ENCODE data around the gene C1QB. TPM values are rescaled to one million over a fixed set of nuclear protein-coding genes. Genes with fewer than 3 reads are reported as not detected.
"Not testable (repeated sequence)": the region's sequence is repeated elsewhere in the genome, so short reads cannot be mapped to it uniquely, and the experiment has no call there.

C1QB gene
- total RNA-seq, 6 experiments from 2014 or later, result 69.8 to 330 (median 152) TPM

DNA sequence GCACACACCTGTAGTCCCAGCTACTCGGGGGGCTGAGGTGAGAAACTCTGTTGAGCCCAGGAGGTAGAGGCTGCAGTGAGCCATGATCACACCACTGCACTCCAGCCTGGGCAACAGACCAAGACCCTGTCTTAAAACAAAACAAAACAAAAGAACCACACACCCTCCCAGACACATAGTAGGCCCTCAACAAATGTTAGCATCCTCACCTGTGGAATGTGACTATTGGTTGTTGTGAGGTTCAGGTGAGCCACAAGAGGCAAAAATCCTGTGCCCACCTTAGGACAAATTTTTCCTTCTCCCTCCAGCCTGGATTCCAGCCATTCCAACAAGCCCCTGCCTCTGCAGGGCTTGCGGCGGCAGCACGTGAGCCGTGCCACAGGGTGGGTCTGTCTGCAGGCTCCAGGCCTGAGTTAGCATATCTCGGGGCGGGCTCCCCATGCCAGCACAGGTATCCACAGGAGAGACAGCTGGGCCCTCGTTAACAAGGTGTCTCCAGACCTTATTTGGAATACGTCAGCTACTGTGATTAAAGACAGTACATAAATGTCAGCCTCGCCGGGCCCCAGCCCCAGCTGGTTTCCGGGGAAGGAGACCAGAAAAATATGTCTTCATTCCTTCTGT, 17.4 kb downstream of the C1QB start:
- TF ChIP-seq POLR2A (IDR thresholded peaks at IDR 0.05), result no peak
- TF ChIP-seq, protein P1, sequence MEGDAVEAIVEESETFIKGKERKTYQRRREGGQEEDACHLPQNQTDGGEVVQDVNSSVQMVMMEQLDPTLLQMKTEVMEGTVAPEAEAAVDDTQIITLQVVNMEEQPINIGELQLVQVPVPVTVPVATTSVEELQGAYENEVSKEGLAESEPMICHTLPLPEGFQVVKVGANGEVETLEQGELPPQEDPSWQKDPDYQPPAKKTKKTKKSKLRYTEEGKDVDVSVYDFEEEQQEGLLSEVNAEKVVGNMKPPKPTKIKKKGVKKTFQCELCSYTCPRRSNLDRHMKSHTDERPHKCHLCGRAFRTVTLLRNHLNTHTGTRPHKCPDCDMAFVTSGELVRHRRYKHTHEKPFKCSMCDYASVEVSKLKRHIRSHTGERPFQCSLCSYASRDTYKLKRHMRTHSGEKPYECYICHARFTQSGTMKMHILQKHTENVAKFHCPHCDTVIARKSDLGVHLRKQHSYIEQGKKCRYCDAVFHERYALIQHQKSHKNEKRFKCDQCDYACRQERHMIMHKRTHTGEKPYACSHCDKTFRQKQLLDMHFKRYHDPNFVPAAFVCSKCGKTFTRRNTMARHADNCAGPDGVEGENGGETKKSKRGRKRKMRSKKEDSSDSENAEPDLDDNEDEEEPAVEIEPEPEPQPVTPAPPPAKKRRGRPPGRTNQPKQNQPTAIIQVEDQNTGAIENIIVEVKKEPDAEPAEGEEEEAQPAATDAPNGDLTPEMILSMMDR (IDR thresholded peaks at IDR 0.05), result no peak
- Histone ChIP-seq H3K4me1 (no peaks in the 10 kb centered on the region), H3K27ac (no peak overlapping the region), H3K36me3 (no peaks in the 10 kb centered on the region), H3K27me3 (no peaks in the 10 kb centered on the region), H3K4me3 (no peak overlapping the region), H3K9me3 (no peaks in the 10 kb centered on the region)
- ATAC-seq, result no peak
- 47% methylated on average over 5 of the region's 12 CpGs for whole genome bisulfite sequencing (ENCODE audit: insufficient coverage, low coverage, low lambda C conversion rate, missing lambda C conversion rate)
- intact Hi-C loops (cut with DNase I), result no loop called here
- no peak for DNase-seq

DNA sequence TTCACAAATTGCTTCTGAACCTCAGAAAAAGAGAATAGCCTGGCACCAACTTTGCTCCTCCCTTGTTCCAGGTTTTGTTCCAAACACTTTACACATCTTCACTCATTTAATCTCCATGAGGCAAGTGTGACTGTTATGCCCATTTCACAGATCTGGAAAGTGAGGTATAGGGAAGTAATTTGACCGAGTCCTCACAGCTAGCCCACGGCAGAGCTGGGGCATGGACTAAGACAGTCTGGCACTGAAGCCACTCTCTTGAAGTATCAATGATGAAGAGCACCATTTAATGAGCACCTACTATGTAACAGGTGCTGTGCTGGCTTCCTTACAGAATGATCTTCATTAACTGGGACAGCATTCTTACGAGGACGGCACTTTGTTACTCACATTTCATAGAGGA, 19.0 kb downstream of the C1QB start:
- no peaks in the 10 kb centered on the region for H3K36me3 ChIP-seq
- no peaks in the 10 kb centered on the region for H3K9me3 ChIP-seq
- TF ChIP-seq, protein P1 (IDR thresholded peaks at IDR 0.05), result no peak
- no peak for TF ChIP-seq POLR2A (IDR thresholded peaks at IDR 0.05)
- no peaks in the 10 kb centered on the region for H3K4me1 ChIP-seq
- WGBS (ENCODE audit: insufficient coverage, low coverage, low lambda C conversion rate, missing lambda C conversion rate), result 59% methylated on average over 4 of the region's 4 CpGs
- no peak for ATAC-seq
- no peak overlapping the region for H3K4me3 ChIP-seq
- H3K27me3 ChIP-seq, result no peaks in the 10 kb centered on the region
- H3K27ac ChIP-seq, result no peak overlapping the region
- DNase-seq, result no peak
- intact Hi-C loops (cut with DNase I), result no loop called here

DNA sequence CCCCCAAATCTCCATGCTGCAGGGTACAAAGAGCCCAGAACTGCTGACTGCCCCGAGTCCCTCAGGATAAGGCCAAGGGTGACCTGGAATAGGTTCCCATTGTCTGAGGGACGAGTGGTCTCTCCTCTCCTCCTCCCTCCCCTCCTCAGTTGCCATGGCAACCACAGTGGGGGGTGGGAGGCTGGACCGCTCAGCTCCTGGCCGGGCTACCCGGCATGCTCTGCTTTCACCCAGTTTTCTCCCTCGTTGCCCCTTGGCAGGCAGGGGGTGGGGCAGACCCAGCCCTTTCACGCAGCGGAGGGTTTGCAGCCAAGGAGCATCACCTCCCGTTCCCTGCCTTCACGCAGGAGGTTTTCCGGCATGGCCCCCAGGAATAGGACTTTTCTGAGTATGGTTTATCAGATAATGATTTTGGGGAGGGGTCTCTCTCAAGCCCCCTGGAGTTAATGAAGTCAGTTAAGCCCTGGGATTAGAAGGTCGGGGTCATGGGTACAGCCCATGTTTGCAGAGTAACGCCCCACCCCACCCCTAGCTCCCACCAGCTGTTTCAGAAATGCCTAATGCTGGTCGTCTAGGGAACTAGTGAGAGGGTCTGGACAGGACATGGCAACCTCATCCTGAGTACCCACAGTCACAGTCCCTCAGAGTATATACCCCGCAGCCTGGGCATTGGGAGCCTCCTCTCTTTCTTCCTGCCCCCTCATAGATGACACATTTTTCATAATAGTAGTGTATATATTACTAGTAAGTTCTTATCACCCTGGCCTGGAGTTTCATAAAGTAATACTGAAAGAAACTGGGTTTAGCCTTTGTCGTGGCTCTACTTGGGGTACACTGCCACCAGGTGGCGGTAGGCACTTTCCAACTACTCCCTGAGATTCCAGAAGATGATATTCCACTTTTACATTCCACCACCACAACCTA, 20.7 kb downstream of the C1QB start:
- Histone ChIP-seq H3K27ac (no peak overlapping the region), H3K27me3 (no peaks in the 10 kb centered on the region), H3K4me1 (no peaks in the 10 kb centered on the region), H3K36me3 (no peaks in the 10 kb centered on the region), H3K4me3 (no peak overlapping the region), H3K9me3 (no peaks in the 10 kb centered on the region)
- TF ChIP-seq, protein P1 (IDR thresholded peaks at IDR 0.05), result peak; percentile 64 to 82 (median 78)
- no peak for TF ChIP-seq POLR2A (IDR thresholded peaks at IDR 0.05)
- intact Hi-C loops (cut with DNase I), result no loop called here
- ATAC-seq, result peak; percentile 70 to 85 (median 78)
- WGBS (ENCODE audit: insufficient coverage, low coverage, low lambda C conversion rate, missing lambda C conversion rate), result 4% methylated on average over 6 of the region's 17 CpGs
- peak in 2 of 3 donors; percentile 49 to 58 for DNase-seq

DNA sequence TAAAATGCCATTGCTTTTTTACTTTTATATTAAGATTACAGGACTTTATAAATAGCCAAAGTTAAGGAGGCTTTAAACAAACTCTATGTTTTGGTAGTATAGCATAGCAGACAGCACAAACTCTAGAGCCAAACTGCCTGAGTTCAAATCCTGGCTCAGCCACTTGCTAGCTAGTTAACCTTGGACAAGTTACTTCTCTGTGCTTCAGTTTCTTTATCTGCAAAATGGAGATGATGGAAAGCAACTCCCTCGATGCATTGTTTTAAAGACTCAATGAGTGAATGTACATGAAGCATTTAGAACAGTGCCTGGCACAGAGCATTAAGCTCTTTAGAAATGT, 21.3 kb downstream of the C1QB start:
- no peaks in the 10 kb centered on the region for H3K36me3 ChIP-seq
- no peak overlapping the region for H3K4me3 ChIP-seq
- no peaks in the 10 kb centered on the region for H3K9me3 ChIP-seq
- intact Hi-C loops (cut with DNase I), result no loop called here
- DNase-seq (no peak), ATAC-seq (no peak)
- 9% methylated on average over 1 of the region's 1 CpG for WGBS (ENCODE audit: insufficient coverage, low coverage, low lambda C conversion rate, missing lambda C conversion rate)
- no peak overlapping the region for H3K27ac ChIP-seq
- no peaks in the 10 kb centered on the region for H3K4me1 ChIP-seq
- H3K27me3 ChIP-seq, result no peaks in the 10 kb centered on the region
- no peak for TF ChIP-seq POLR2A (IDR thresholded peaks at IDR 0.05)
- TF ChIP-seq, protein P1 (IDR thresholded peaks at IDR 0.05), result no peak

DNA sequence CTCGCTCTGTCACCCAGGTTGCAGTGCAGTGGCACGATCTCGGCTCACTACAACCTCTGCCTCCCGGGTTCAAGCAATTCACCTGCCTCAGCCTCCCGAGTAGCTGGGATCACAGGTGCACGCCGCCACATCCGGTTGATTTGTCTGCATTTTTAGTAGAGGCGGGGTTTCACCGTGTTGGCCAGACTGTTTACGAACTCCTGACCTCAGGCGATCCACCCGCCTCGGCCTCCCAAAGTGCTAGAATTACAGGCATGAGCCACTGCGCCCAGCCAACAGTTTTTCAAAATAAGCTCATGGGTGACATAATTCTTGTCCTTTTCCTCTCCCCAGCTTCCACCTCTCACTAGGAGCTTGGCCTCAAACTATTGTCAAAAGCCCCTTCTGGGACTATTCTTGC, 23.1 kb downstream of the C1QB start:
- 90% methylated on average over 2 of the region's 15 CpGs for WGBS (ENCODE audit: insufficient coverage, low coverage, low lambda C conversion rate, missing lambda C conversion rate)

More for the DNA sequence above, 23.1 kb downstream of the C1QB start:
- ATAC-seq; H3K27ac ChIP-seq; DNase-seq; H3K9me3 ChIP-seq; H3K27me3 ChIP-seq; intact Hi-C loops (cut with DNase I); H3K4me1 ChIP-seq; H3K36me3 ChIP-seq; H3K4me3 ChIP-seq: not testable (repeated sequence)

Data from right lobe of liver (tissue), 6 donors.